ENCODE measurements around the gene ABCA13.

Gene ABCA13

GRCh38 chr7:48441848-48442492, 270.7 kb downstream of the ABCA13 start:
- no peak for DNase-seq (ENCODE audit: low spot score)
- in situ Hi-C loops (cut with MboI; ENCODE audit: low pct_unique_long_range_greater_than_20kb, low sequenced_read_pairs, unreplicated experiment): no loop called here
- TF ChIP-seq, protein P1, sequence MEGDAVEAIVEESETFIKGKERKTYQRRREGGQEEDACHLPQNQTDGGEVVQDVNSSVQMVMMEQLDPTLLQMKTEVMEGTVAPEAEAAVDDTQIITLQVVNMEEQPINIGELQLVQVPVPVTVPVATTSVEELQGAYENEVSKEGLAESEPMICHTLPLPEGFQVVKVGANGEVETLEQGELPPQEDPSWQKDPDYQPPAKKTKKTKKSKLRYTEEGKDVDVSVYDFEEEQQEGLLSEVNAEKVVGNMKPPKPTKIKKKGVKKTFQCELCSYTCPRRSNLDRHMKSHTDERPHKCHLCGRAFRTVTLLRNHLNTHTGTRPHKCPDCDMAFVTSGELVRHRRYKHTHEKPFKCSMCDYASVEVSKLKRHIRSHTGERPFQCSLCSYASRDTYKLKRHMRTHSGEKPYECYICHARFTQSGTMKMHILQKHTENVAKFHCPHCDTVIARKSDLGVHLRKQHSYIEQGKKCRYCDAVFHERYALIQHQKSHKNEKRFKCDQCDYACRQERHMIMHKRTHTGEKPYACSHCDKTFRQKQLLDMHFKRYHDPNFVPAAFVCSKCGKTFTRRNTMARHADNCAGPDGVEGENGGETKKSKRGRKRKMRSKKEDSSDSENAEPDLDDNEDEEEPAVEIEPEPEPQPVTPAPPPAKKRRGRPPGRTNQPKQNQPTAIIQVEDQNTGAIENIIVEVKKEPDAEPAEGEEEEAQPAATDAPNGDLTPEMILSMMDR (IDR thresholded peaks at IDR 0.05; ENCODE audit: extremely low read depth, insufficient read depth, missing control alignments): no peak

- TF ChIP-seq, protein P1 (IDR thresholded peaks at IDR 0.05; ENCODE audit: extremely low read depth, insufficient read depth, missing control alignments): no peak
- in situ Hi-C loops (cut with MboI; ENCODE audit: low pct_unique_long_range_greater_than_20kb, low sequenced_read_pairs, unreplicated experiment): no loop called here
- no peak for DNase-seq (ENCODE audit: low spot score)
Observed at GRCh38 chr7:48443051-48443450, 271.8 kb downstream of the ABCA13 start.

DNA sequence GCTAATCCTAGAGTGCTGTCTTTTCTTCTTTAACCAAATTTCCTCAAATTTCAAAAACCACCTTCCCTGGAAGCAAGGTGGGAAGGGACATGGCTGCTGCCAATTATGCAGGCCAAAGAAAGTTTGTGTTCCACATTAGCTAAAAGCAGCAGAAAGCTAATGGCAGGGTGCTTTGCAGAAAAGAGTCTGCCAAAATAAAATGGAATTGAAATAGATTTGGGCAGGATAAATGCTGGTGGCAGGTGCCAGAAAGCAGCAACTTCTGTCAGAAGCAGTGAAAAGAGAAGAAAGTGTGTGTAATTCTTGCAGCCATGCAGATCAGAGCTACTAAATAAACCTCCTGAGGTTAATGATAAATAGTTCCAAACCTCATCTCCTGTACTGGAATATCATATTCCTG, 275.5 kb downstream of the ABCA13 start:
- TF ChIP-seq, protein P1 (IDR thresholded peaks at IDR 0.05; ENCODE audit: extremely low read depth, insufficient read depth, missing control alignments): no peak
- no peak for DNase-seq (ENCODE audit: low spot score)
- in situ Hi-C loops (cut with MboI; ENCODE audit: low pct_unique_long_range_greater_than_20kb, low sequenced_read_pairs, unreplicated experiment): no loop called here

DNA sequence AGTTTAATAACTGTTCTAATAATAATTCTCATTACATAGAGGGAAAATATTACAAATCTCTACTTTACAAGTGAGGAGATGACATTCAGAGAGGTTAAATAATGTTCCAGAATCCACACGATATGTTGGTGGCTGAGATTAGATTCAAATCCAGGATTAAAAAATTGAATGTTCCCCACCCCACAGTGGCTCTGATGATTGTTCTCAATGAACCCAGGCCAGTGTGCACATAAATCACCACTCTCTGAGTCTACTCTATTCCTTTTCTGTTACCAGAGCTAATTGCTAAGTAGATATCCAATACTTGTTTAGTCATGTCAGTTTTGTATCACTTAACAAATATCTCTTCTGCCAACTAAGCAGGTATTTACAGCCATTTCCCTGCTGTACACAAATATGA, 281.0 kb downstream of the ABCA13 start:
- in situ Hi-C loops (cut with MboI; ENCODE audit: low pct_unique_long_range_greater_than_20kb, low sequenced_read_pairs, unreplicated experiment): no loop called here
- TF ChIP-seq, protein P1 (IDR thresholded peaks at IDR 0.05; ENCODE audit: extremely low read depth, insufficient read depth, missing control alignments): no peak
- no peak for DNase-seq (ENCODE audit: low spot score)

- in situ Hi-C loops (cut with MboI; ENCODE audit: low pct_unique_long_range_greater_than_20kb, low sequenced_read_pairs, unreplicated experiment): no loop called here
- TF ChIP-seq, protein P1 (IDR thresholded peaks at IDR 0.05; ENCODE audit: extremely low read depth, insufficient read depth, missing control alignments): no peak
- no peak for DNase-seq (ENCODE audit: low spot score)
Observed at GRCh38 chr7:48454750-48455192, 283.5 kb downstream of the ABCA13 start.

GRCh38 chr7:48455363-48455762, 284.1 kb downstream of the ABCA13 start:
- in situ Hi-C loops (cut with MboI; ENCODE audit: low pct_unique_long_range_greater_than_20kb, low sequenced_read_pairs, unreplicated experiment): no loop called here
- DNase-seq (ENCODE audit: low spot score): no peak
- TF ChIP-seq, protein P1 (IDR thresholded peaks at IDR 0.05; ENCODE audit: extremely low read depth, insufficient read depth, missing control alignments): no peak

All from GM13977 (cell line).